GM12891 (cell line): Measurements from ENCODE around the gene SYNPR.

Experiments used
- DNase-seq: peaks from one replicate; pipeline ENCODE4 v3.0.0; 2011; ENCODE audit warnings: low spot score; ENCODE audit not compliant: insufficient read length
- FAIRE-seq: peaks from 2 replicates; lab custom pipeline; 2011; peaks lifted over from hg19 to GRCh38; lab: Jason Lieb, UNC
- PAX5 ChIP-seq: IDR thresholded peaks from 2 replicates; pipeline ENCODE4 v1.6.1; 2011; ENCODE audit warnings: low read length, moderate library complexity, mild to moderate bottlenecking; ENCODE audit not compliant: insufficient read depth, severe bottlenecking
- POLR2A ChIP-seq: IDR thresholded peaks from 2 replicates; pipeline ENCODE4 v1.6.1; 2011; ENCODE audit warnings: low read depth, low read length, control low read depth
- POLR2AphosphoS5 ChIP-seq: IDR thresholded peaks from 2 replicates; pipeline ENCODE4 v1.6.1; 2011; ENCODE audit warnings: low read depth, low read length, control low read depth
- POU2F2 ChIP-seq: IDR thresholded peaks from 2 replicates; pipeline ENCODE4 v1.6.1; 2011; ENCODE audit warnings: low read depth, mild to moderate bottlenecking, control low read depth, low read length, moderate library complexity
- SPI1 ChIP-seq: IDR thresholded peaks from 2 replicates; pipeline ENCODE4 v1.6.1; 2011; ENCODE audit warnings: low read depth, low read length, control low read depth
- TAF1 ChIP-seq: IDR thresholded peaks from 2 replicates; pipeline ENCODE4 v1.6.1; 2011; ENCODE audit warnings: low read depth, low read length, control low read depth

The SYNPR gene

DNA sequence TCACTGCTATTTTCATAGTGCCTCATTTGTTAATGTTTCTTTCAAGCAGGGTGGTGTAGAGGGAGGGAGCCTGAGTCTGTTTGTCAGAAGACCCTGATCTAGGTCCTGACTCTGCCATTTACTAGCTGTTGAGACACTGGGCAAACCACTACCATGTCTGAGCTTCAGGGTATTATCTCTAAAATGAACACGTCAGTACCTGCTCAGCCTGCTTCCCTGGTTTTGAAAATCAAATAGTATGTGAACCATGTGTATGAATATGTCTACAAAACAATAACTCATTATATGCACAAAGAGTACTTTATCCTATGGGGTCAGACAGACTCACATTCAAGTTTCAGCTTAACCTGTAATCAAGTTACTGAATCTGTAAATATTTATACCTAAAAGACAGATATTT lies 25.1 kb downstream of the SYNPR start:
- DNase-seq, result no peak
- no peak for TF ChIP-seq PAX5
- TF ChIP-seq TAF1, result no peak
- no peak for TF ChIP-seq POU2F2
- TF ChIP-seq POLR2AphosphoS5, result no peak
- no peak for TF ChIP-seq SPI1
- no peak for TF ChIP-seq POLR2A
- no peak for FAIRE-seq

DNA sequence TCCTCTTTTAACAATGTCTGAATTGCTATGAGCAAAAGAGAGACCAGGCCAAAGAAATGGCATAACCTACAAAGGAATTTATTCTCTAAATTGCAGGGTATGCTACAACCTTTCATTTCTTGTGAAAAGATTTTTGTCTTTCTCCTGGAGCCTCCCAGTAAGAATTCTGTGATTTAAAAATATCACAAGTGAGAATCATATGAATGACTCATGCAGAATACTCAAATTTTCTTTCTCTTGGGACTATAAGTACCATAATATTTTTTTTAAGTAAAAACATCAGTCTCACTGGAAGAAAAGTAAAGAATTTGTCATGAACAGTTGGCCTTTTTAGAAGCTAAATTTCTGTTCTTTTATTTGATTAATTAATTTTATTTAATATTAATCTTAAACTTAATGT lies 26.3 kb downstream of the SYNPR start:
- FAIRE-seq (no peak), DNase-seq (no peak)
- TF ChIP-seq POLR2AphosphoS5, result no peak
- TF ChIP-seq POLR2A, result no peak
- no peak for TF ChIP-seq POU2F2
- TF ChIP-seq SPI1, result no peak
- TF ChIP-seq PAX5, result no peak
- no peak for TF ChIP-seq TAF1

DNA sequence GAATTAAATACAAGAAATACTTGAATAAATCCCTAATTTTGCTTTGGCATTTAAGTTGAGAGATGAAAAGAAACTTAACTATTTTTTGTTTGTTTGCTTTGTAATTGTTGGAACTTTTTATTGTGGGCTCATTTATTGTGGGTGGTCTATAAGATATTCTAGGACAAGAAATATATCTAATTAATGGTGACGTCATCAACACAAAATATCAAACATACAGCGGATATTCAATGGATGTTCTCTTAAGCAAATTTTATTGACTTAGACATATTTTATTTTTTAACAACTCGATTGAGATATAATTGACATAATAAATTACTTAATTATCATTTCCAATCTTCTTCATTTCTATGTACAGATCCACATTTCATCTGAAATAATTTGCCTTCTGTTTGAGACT lies 30.0 kb downstream of the SYNPR start:
- FAIRE-seq (no peak), DNase-seq (no peak)
- TF ChIP-seq TAF1 (no peak), POLR2A (no peak), PAX5 (no peak), POU2F2 (no peak), POLR2AphosphoS5 (no peak), SPI1 (no peak)

DNA sequence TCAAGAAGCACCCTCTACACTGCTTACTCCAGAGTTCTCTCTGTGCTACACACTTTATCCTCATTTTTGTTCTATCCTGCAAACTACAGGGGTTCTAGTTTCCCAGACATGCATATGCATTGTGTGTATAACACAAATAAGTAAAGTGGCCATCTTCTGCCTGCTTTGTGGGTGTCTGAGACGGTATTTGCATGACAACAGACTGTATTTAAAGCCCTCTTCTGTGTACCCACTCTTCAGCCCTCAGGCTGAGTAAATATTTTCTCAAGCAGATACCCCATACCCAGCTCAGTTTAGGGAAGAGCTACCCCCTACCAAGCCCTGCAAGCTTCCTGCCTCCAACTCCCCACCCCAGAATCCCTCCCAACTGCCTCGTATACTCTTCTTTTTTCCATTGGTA lies 31.7 kb downstream of the SYNPR start:
- DNase-seq, result no peak
- TF ChIP-seq PAX5 (no peak), POU2F2 (no peak), POLR2A (no peak), TAF1 (no peak), SPI1 (no peak), POLR2AphosphoS5 (no peak)
- no peak for FAIRE-seq

DNA sequence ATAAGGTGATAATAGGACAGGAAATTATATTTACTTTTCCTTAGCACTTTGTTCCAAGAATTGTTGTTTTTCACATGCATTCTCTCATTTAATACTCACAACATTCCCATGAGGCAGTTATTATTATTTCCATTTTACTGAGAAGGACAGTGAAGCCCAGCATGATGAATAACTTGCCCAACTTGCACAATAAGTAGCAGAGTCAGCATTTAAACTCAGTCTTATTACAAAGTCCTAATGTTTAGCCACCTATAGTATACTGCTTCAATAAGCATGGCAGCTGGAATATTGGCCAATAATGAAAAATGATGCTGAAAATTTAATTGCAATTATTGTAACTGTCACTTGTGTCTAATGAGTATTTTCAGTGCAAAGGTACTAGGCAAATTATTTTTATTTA lies 45.7 kb downstream of the SYNPR start:
- DNase-seq (no peak), FAIRE-seq (no peak)
- no peak for TF ChIP-seq POLR2A
- TF ChIP-seq POLR2AphosphoS5, result no peak
- TF ChIP-seq SPI1, result no peak
- no peak for TF ChIP-seq PAX5
- TF ChIP-seq TAF1, result no peak
- TF ChIP-seq POU2F2, result no peak

DNA sequence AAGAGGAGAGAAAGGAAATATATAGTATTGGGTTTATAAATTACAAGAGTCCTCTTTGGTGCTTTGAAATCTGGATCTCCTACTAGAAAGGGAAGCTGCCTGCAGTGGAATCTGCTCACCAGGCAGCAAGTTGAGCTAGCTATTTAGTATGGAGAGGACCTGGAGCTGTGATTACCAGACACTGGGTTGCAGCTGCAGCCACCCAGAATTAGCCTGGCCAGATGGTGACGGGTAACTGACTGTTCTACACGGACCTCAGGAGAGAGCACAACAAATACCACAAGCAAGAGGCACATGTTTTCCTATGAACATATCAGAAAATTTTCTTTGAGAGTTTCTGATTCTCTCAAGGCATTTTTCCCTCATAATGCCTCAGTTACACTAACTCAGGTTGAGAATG lies 46.5 kb downstream of the SYNPR start:
- no peak for TF ChIP-seq POU2F2
- TF ChIP-seq PAX5, result no peak
- no peak for TF ChIP-seq TAF1
- TF ChIP-seq POLR2AphosphoS5, result no peak
- TF ChIP-seq SPI1, result no peak
- no peak for TF ChIP-seq POLR2A
- no peak for DNase-seq
- FAIRE-seq, result no peak

DNA sequence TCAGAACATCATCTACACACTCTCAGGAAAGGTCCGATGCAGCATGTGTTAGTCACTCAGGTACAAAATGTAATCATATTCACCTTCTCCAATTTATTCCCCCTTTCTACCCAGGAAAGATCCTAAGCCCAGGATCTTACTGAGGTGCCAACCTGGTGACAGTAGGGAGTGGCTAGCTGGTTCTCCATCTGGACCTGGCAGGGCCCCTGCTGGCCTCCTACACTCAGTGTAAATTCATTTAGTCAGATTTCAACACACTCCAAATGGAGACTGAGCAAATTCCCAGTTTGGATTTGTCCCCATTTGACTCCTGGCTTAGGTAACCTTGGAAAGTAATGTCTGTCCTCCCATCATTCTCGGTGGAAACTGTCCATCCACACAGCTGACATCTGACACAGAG lies 47.3 kb downstream of the SYNPR start:
- no peak for DNase-seq
- TF ChIP-seq POU2F2 (no peak), TAF1 (no peak), SPI1 (no peak), POLR2A (no peak), PAX5 (no peak), POLR2AphosphoS5 (no peak)
- FAIRE-seq, result no peak

DNA sequence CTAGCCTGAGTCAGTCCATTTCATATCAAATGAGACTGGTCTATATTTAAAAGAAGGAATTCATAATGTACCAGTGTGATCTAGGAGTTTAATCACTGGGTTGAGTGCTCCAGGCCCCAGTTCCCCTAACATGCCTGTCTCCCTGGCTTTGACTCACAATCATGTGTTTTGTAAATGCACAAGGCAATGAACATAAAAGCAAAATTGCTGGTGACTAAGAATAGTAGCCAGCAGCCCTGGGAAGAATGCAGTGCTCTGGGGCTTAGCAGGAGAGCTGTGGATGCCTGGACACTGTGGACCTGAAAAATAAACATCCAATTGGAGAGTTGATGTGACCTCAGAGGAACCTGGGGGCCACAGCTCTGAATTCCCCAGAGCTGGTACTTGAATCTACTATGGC lies 50.3 kb downstream of the SYNPR start:
- TF ChIP-seq POLR2AphosphoS5, result no peak
- no peak for TF ChIP-seq POU2F2
- no peak for TF ChIP-seq TAF1
- no peak for TF ChIP-seq SPI1
- no peak for TF ChIP-seq PAX5
- TF ChIP-seq POLR2A, result no peak
- FAIRE-seq, result no peak
- no peak for DNase-seq

DNA sequence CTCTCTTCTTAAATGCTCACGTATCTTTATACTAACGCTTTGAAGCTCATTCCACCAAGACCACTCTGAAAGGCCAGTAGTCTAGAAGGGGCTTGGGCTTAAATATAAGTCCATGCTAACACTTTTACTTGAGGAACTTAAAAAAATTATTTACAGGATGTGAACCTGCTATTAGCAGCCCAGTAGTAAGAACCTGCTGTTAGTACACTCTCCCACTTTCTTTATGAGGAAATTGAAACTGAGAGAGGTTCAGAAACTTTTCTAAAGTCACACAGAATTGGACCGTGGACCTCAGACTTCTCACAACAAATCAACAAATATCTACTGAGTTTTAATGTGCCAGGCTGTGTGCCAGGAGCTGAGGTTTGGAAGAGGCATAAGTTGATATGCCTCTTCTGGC lies 53.4 kb downstream of the SYNPR start:
- FAIRE-seq, result no peak

DNA sequence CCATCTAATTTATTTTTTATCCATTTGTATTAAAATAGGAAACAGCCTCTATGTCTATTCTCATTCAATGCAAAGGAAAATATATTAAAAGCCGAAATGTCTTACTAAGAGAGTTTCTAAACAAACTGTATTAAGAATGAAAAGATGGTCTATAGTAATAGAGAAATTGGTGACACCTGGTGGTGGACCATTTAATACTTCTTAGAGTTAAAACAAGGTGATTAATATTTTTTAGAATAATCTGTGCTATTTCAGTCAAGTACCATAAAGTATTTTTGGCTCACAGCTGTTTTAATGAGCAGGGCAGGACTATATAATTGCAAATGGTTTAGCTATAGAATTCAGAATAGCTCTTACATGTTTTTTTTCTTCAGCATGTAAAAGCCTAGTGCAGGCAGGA lies 55.7 kb downstream of the SYNPR start:
- FAIRE-seq (no peak), DNase-seq (no peak)
- no peak for TF ChIP-seq POU2F2
- TF ChIP-seq POLR2A, result no peak
- no peak for TF ChIP-seq SPI1
- no peak for TF ChIP-seq POLR2AphosphoS5
- no peak for TF ChIP-seq PAX5
- TF ChIP-seq TAF1, result no peak

More for the DNA sequence above, 53.4 kb downstream of the SYNPR start:
- TF ChIP-seq PAX5 (no peak), TAF1 (no peak), POU2F2 (no peak), POLR2A (no peak), SPI1 (no peak), POLR2AphosphoS5 (no peak)
- no peak for DNase-seq

DNA sequence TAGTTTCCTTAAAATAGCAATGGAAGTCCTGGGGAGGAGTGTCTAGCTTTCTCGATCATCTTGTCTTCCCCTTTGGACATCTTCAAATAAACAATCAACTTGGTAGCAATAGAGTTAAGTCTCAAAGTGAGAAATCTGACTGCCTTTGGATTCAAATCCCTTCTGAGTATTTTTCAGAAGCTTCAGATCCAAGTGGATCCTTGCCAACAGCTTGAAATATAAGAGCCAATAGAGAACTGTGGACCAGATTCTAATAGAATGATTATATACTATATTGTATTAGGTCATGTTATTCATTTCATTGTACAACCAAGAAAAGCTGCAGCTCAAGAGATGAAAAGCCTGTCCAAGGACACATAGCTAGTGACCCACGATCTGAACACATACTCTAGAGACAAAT lies 60.2 kb downstream of the SYNPR start:
- DNase-seq (no peak), FAIRE-seq (no peak)
- no peak for TF ChIP-seq SPI1
- no peak for TF ChIP-seq POLR2A
- no peak for TF ChIP-seq POU2F2
- no peak for TF ChIP-seq PAX5
- no peak for TF ChIP-seq TAF1
- TF ChIP-seq POLR2AphosphoS5, result no peak
